ENCODE measurements around the gene EPHA10.

GRCh38 chr1:37767488-37767887, 2.6 kb upstream of the EPHA10 start:
- TF ChIP-seq CTCF (IDR thresholded peaks at IDR 0.05) (no peak), POLR2AphosphoS5 (IDR thresholded peaks at IDR 0.05) (no peak)

Measured in prostate gland (tissue), 2 donors.